ENCODE measurements around the gene ATAD2B.

ATAD2B gene

DNA sequence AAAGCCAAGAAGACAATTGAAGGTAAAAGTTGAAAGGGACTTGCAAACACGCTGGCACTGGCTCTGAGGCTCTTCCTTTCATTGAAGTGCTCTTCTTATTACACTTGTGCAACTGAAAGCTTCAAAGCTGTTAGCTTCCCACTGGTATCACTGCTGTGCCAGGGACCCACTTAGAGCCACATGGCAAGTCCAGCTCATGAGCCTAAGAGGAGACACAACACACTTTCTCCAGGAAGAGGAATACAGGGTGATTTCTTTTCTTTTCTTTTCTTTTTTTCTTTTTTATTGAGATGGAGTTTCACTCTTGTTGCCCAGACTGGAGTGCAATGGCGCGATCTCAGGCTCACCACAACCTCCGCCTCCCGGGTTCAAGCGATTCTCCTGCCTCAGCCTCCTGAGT, 218.2 kb downstream of the ATAD2B start:
- no peak overlapping the region for H3K4me3 ChIP-seq (ENCODE audit: low read length)
- no peak overlapping the region for H3K9ac ChIP-seq (ENCODE audit: low read length)
- no peaks in the 10 kb centered on the region for H3K79me2 ChIP-seq (ENCODE audit: low read length)
- no peaks in the 10 kb centered on the region for H3K9me2 ChIP-seq (replicated peaks; ENCODE audit: insufficient read depth, low read length)
- no peaks in the 10 kb centered on the region for H3K9me3 ChIP-seq (replicated peaks; ENCODE audit: insufficient read depth, low read length)
- no peak overlapping the region for H3K27ac ChIP-seq (ENCODE audit: low read length)
- H3K36me3 ChIP-seq (replicated peaks; ENCODE audit: insufficient read depth, low read length): no peaks in the 10 kb centered on the region
- no peaks in the 10 kb centered on the region for H3F3A ChIP-seq (ENCODE audit: insufficient read depth, low read length)
- no peaks in the 10 kb centered on the region for H3K4me1 ChIP-seq (ENCODE audit: low read length)
- H3K27me3 ChIP-seq (replicated peaks; ENCODE audit: insufficient read depth, low read length): no peaks in the 10 kb centered on the region
- H2AFZ ChIP-seq (ENCODE audit: low read length): no peak overlapping the region
- no peak overlapping the region for H3K4me2 ChIP-seq (ENCODE audit: low read depth, low read length)
- no peaks in the 10 kb centered on the region for H4K20me1 ChIP-seq (ENCODE audit: insufficient read depth, low read length)
- TF ChIP-seq EZH2 (optimal IDR thresholded peaks at IDR 0.05; ENCODE audit: low read depth, low read length) (no peak), CTCF (IDR thresholded peaks at IDR 0.05; ENCODE audit: low read length) (no peak), EZH2phosphoT487 (IDR thresholded peaks at IDR 0.05; ENCODE audit: low read length) (no peak)
- no peak for DNase-seq

DNA sequence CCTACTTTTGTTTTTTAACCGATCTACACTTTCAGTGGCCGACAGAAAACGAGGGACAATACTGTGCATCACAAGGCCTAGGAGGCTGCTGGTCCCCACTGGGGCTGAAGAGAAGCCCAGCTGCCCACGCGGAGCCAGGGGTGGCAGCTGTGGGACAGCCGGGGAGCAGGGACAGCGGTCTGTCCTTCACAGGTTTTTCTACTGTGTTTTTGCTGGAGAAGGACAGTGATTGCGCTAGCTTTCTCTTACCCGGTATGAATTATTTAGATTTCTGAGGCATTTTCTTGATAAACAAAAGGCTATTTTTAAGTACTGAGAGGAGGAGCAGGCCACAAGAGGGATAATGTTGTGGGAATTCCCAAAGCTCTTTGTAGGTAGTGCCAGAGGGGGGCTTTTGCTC, 219.8 kb downstream of the ATAD2B start:
- DNase-seq: no peak
- TF ChIP-seq CTCF (IDR thresholded peaks at IDR 0.05; ENCODE audit: low read length): no peak
- no peak for TF ChIP-seq EZH2phosphoT487 (IDR thresholded peaks at IDR 0.05; ENCODE audit: low read length)
- no peak overlapping the region for H2AFZ ChIP-seq (ENCODE audit: low read length)

DNA sequence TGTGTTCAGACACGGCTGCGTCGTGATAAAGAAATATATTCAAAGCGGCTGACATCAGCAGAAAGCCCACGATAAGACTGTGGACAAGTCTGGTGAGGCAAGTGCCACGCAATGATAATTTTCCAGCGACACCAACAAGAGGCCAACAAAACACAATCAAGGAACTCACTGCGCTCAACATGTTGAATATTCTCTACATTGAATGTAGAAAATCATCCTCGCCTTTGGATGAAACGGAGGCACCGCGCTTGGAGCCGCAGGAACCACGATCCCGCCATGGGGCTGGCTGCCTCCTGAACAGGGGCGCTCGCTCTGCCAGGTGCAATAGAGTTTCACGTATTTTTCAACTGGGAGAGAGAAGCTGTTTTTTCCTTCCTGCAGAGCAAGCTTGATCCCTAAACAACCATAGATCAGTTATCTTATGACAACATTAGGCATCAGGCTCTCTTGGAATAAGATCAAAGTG, 220.3 kb downstream of the ATAD2B start:
- Histone ChIP-seq H4K20me1 (ENCODE audit: insufficient read depth, low read length) (no peaks in the 10 kb centered on the region), H3K36me3 (replicated peaks; ENCODE audit: insufficient read depth, low read length) (no peaks in the 10 kb centered on the region), H3K4me1 (ENCODE audit: low read length) (no peaks in the 10 kb centered on the region), H3K4me2 (ENCODE audit: low read depth, low read length) (no peak overlapping the region), H3F3A (ENCODE audit: insufficient read depth, low read length) (no peaks in the 10 kb centered on the region), H3K27ac (ENCODE audit: low read length) (no peak overlapping the region), H2AFZ (ENCODE audit: low read length) (no peak overlapping the region), H3K9ac (ENCODE audit: low read length) (no peak overlapping the region), H3K9me2 (replicated peaks; ENCODE audit: insufficient read depth, low read length) (no peaks in the 10 kb centered on the region), H3K9me3 (replicated peaks; ENCODE audit: insufficient read depth, low read length) (no peaks in the 10 kb centered on the region), H3K27me3 (replicated peaks; ENCODE audit: insufficient read depth, low read length) (no peaks in the 10 kb centered on the region), H3K4me3 (ENCODE audit: low read length) (no peak overlapping the region), H3K79me2 (ENCODE audit: low read length) (no peaks in the 10 kb centered on the region)
- DNase-seq: no peak
- TF ChIP-seq CTCF (IDR thresholded peaks at IDR 0.05; ENCODE audit: low read length) (no peak), EZH2 (optimal IDR thresholded peaks at IDR 0.05; ENCODE audit: low read depth, low read length) (no peak), EZH2phosphoT487 (IDR thresholded peaks at IDR 0.05; ENCODE audit: low read length) (no peak)

More for the DNA sequence above, 219.8 kb downstream of the ATAD2B start:
- Histone ChIP-seq H3K9me2 (replicated peaks; ENCODE audit: insufficient read depth, low read length) (no peaks in the 10 kb centered on the region), H3K4me2 (ENCODE audit: low read depth, low read length) (no peak overlapping the region), H3K79me2 (ENCODE audit: low read length) (no peaks in the 10 kb centered on the region), H3K4me1 (ENCODE audit: low read length) (no peaks in the 10 kb centered on the region), H3K9ac (ENCODE audit: low read length) (no peak overlapping the region), H3K36me3 (replicated peaks; ENCODE audit: insufficient read depth, low read length) (no peaks in the 10 kb centered on the region), H3K27ac (ENCODE audit: low read length) (no peak overlapping the region), H3K4me3 (ENCODE audit: low read length) (no peak overlapping the region), H3F3A (ENCODE audit: insufficient read depth, low read length) (no peaks in the 10 kb centered on the region), H3K27me3 (replicated peaks; ENCODE audit: insufficient read depth, low read length) (no peaks in the 10 kb centered on the region), H4K20me1 (ENCODE audit: insufficient read depth, low read length) (no peaks in the 10 kb centered on the region), H3K9me3 (replicated peaks; ENCODE audit: insufficient read depth, low read length) (no peaks in the 10 kb centered on the region)
